ENCODE data around the gene PLA2G10. TPM values are rescaled to one million over a fixed set of nuclear protein-coding genes. Genes with fewer than 3 reads are reported as not detected.

PLA2G10 gene
- total and polyA plus RNA-seq, 2 of the 13 experiments (the other 11 are each of a cell fraction or from before 2014, with no cell fraction given) = not detected

DNA sequence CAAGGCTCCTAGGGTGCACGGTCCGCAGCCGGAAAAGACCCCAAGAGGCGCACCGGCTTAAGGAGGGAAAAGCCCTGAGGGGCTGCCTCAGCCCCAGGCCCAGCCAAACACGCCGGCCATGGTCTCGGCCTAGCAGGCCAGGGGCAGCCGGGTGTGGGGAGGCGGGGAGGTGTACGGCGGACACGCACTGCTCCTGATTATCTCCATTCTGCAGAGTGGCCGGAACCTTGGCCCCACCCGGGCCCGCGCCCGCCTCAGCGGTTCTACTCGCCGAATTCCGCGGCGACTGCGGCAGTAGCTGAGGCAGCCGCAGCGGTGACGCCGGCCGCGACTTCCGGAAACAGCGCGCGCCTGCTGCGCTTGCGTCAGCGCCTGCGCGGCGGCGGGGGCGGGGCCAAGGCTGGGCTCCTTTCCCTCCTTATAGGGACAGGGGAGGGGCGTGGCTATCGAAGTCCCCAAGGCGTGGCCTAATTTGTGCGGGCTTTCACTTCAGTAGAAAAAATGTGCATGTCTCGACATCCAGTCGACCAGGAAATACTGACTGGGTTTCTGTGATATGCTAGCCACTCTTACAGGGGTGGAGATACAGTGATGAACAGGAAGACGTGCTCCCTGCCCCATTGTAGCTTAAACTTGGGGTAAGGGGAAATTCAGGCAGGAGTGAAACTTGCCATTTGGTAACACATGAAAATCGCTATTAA lies 64.0 kb downstream of the PLA2G10 start, which contains the start of gene PARN (continued):
- TF ChIP-seq ZNF713 (CRISPR knock-in tag; IDR thresholded peaks at IDR 0.05) (peak; percentile 85; the same call in 1 of the 2 replicates), PRPF4 (IDR thresholded peaks at IDR 0.05; ENCODE audit: low read depth, low read length, poor library complexity, severe bottlenecking) (no peak), FOSL2 (CRISPR knock-in tag; IDR thresholded peaks at IDR 0.05) (peak; percentile 45; the same call in 1 of the 2 replicates), ZNF282 (IDR thresholded peaks at IDR 0.05; ENCODE audit: partially characterized antibody) (no peak), ZNF235 (CRISPR knock-in tag; IDR thresholded peaks at IDR 0.05; ENCODE audit: borderline replicate concordance) (peak; percentile 86), TCF7 (IDR thresholded peaks at IDR 0.05; ENCODE audit: low read depth) (no peak), ZNF747 (CRISPR knock-in tag; IDR thresholded peaks at IDR 0.05; ENCODE audit: borderline replicate concordance) (no peak), KDM5A (IDR thresholded peaks at IDR 0.05; ENCODE audit: borderline replicate concordance, low read length) (peak; percentile 81), MLLT10 (CRISPR knock-in tag; IDR thresholded peaks at IDR 0.05) (no peak)
- TF ChIP-seq, protein P1, sequence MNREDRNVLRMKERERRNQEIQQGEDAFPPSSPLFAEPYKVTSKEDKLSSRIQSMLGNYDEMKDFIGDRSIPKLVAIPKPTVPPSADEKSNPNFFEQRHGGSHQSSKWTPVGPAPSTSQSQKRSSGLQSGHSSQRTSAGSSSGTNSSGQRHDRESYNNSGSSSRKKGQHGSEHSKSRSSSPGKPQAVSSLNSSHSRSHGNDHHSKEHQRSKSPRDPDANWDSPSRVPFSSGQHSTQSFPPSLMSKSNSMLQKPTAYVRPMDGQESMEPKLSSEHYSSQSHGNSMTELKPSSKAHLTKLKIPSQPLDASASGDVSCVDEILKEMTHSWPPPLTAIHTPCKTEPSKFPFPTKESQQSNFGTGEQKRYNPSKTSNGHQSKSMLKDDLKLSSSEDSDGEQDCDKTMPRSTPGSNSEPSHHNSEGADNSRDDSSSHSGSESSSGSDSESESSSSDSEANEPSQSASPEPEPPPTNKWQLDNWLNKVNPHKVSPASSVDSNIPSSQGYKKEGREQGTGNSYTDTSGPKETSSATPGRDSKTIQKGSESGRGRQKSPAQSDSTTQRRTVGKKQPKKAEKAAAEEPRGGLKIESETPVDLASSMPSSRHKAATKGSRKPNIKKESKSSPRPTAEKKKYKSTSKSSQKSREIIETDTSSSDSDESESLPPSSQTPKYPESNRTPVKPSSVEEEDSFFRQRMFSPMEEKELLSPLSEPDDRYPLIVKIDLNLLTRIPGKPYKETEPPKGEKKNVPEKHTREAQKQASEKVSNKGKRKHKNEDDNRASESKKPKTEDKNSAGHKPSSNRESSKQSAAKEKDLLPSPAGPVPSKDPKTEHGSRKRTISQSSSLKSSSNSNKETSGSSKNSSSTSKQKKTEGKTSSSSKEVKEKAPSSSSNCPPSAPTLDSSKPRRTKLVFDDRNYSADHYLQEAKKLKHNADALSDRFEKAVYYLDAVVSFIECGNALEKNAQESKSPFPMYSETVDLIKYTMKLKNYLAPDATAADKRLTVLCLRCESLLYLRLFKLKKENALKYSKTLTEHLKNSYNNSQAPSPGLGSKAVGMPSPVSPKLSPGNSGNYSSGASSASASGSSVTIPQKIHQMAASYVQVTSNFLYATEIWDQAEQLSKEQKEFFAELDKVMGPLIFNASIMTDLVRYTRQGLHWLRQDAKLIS (CRISPR knock-in tag; IDR thresholded peaks at IDR 0.05) = peak; percentile 64; the same call in 1 of the 2 replicates
- TF ChIP-seq, protein P2, sequence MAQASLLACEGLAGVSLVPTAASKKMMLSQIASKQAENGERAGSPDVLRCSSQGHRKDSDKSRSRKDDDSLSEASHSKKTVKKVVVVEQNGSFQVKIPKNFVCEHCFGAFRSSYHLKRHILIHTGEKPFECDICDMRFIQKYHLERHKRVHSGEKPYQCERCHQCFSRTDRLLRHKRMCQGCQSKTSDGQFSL (CRISPR knock-in tag; IDR thresholded peaks at IDR 0.05) = peak; percentile 77
- TF ChIP-seq, protein P3, sequence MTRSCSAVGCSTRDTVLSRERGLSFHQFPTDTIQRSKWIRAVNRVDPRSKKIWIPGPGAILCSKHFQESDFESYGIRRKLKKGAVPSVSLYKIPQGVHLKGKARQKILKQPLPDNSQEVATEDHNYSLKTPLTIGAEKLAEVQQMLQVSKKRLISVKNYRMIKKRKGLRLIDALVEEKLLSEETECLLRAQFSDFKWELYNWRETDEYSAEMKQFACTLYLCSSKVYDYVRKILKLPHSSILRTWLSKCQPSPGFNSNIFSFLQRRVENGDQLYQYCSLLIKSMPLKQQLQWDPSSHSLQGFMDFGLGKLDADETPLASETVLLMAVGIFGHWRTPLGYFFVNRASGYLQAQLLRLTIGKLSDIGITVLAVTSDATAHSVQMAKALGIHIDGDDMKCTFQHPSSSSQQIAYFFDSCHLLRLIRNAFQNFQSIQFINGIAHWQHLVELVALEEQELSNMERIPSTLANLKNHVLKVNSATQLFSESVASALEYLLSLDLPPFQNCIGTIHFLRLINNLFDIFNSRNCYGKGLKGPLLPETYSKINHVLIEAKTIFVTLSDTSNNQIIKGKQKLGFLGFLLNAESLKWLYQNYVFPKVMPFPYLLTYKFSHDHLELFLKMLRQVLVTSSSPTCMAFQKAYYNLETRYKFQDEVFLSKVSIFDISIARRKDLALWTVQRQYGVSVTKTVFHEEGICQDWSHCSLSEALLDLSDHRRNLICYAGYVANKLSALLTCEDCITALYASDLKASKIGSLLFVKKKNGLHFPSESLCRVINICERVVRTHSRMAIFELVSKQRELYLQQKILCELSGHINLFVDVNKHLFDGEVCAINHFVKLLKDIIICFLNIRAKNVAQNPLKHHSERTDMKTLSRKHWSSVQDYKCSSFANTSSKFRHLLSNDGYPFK (CRISPR knock-in tag; IDR thresholded peaks at IDR 0.05; ENCODE audit: borderline replicate concordance) = peak; percentile 82
- TF ChIP-seq, protein P4, sequence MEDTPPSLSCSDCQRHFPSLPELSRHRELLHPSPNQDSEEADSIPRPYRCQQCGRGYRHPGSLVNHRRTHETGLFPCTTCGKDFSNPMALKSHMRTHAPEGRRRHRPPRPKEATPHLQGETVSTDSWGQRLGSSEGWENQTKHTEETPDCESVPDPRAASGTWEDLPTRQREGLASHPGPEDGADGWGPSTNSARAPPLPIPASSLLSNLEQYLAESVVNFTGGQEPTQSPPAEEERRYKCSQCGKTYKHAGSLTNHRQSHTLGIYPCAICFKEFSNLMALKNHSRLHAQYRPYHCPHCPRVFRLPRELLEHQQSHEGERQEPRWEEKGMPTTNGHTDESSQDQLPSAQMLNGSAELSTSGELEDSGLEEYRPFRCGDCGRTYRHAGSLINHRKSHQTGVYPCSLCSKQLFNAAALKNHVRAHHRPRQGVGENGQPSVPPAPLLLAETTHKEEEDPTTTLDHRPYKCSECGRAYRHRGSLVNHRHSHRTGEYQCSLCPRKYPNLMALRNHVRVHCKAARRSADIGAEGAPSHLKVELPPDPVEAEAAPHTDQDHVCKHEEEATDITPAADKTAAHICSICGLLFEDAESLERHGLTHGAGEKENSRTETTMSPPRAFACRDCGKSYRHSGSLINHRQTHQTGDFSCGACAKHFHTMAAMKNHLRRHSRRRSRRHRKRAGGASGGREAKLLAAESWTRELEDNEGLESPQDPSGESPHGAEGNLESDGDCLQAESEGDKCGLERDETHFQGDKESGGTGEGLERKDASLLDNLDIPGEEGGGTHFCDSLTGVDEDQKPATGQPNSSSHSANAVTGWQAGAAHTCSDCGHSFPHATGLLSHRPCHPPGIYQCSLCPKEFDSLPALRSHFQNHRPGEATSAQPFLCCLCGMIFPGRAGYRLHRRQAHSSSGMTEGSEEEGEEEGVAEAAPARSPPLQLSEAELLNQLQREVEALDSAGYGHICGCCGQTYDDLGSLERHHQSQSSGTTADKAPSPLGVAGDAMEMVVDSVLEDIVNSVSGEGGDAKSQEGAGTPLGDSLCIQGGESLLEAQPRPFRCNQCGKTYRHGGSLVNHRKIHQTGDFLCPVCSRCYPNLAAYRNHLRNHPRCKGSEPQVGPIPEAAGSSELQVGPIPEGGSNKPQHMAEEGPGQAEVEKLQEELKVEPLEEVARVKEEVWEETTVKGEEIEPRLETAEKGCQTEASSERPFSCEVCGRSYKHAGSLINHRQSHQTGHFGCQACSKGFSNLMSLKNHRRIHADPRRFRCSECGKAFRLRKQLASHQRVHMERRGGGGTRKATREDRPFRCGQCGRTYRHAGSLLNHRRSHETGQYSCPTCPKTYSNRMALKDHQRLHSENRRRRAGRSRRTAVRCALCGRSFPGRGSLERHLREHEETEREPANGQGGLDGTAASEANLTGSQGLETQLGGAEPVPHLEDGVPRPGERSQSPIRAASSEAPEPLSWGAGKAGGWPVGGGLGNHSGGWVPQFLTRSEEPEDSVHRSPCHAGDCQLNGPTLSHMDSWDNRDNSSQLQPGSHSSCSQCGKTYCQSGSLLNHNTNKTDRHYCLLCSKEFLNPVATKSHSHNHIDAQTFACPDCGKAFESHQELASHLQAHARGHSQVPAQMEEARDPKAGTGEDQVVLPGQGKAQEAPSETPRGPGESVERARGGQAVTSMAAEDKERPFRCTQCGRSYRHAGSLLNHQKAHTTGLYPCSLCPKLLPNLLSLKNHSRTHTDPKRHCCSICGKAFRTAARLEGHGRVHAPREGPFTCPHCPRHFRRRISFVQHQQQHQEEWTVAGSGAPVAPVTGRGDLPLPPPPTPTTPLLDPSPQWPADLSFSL (CRISPR knock-in tag; IDR thresholded peaks at IDR 0.05) = peak; percentile 75; the same call in 1 of the 2 replicates

Data from HepG2 (cell line).